AG04449 (cell line): ENCODE data around the gene EPHA6.
"Not testable (repeated sequence)": the region's sequence is repeated elsewhere in the genome, so short reads cannot be mapped to it uniquely, and the experiment has no call there.

ENCODE experiments used
- CTCF ChIA-PET: fragments of 350-600 bp; formaldehyde crosslinking; extraction: SDS; loops from one replicate; lab custom pipeline; 2021; ENCODE audit warnings: antibody characterized with exemption; lab: Yijun Ruan, JAX
- POLR2A ChIA-PET: fragments of 400-600, 350-600 bp; formaldehyde crosslinking; extraction: SDS; loops from one replicate; lab custom pipeline; 2020; ENCODE audit warnings: antibody characterized with exemption, inconsistent platforms; lab: Yijun Ruan, JAX
- DNase-seq: peaks from one replicate; pipeline ENCODE4 v3.0.0-alpha.2; 2010; ENCODE audit warnings: low read depth, low spot score
- H3K4me3 ChIP-seq: 2 replicates; pipeline ENCODE4 v1.5.1; 2011; ENCODE audit warnings: low read depth, mild to moderate bottlenecking, control low read depth, low read length
- TF ChIP-seq, protein P1 (sequence below): IDR thresholded peaks from one replicate; pipeline ENCODE4 v1.5.1; 2011; ENCODE audit warnings: mild to moderate bottlenecking, moderate library complexity, low read length, control low read depth, inconsistent platforms; ENCODE audit not compliant: insufficient read depth; ENCODE audit errors: missing control alignments

The EPHA6 gene

DNA sequence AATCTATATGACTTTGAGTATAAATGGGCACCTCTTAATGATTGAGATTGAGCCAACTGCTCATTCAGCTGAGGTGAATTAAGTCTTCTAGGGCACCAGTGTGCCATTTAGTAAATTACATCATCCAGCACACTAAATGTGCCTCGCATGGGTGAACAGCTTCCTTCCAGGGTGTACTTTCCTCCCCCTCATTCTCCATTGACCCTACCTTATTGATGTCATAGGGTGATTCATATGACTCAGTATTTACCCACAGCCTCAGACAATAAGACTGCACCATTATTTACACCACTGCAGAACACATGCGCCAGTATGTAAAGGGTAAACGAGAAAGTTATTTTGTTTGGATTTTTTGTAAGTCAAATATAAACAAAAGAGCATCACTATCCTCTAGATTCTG lies 765.0 kb downstream of the EPHA6 start:
- TF ChIP-seq, protein P1, sequence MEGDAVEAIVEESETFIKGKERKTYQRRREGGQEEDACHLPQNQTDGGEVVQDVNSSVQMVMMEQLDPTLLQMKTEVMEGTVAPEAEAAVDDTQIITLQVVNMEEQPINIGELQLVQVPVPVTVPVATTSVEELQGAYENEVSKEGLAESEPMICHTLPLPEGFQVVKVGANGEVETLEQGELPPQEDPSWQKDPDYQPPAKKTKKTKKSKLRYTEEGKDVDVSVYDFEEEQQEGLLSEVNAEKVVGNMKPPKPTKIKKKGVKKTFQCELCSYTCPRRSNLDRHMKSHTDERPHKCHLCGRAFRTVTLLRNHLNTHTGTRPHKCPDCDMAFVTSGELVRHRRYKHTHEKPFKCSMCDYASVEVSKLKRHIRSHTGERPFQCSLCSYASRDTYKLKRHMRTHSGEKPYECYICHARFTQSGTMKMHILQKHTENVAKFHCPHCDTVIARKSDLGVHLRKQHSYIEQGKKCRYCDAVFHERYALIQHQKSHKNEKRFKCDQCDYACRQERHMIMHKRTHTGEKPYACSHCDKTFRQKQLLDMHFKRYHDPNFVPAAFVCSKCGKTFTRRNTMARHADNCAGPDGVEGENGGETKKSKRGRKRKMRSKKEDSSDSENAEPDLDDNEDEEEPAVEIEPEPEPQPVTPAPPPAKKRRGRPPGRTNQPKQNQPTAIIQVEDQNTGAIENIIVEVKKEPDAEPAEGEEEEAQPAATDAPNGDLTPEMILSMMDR, result no peak
- no peak overlapping the region for H3K4me3 ChIP-seq
- no peak for DNase-seq
- ChIA-PET CTCF (no interaction called here), POLR2A (no interaction called here)

DNA sequence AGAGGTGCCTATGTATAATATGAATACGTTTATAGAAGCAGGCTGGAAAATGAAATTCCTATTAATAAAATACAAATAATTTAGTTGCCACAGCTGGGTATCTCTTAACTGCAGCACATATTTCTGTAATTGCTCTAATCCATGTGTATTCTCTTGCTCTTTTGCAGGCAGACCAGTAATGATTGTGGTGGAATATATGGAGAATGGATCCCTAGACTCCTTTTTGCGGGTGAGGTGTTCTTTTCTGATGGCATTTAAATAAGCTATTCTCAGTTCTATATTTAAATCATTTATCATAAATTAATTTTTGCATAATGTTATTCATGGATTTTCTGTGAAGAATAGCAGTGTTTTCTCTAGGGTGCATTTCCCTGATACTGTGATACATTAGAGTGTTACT lies 796.2 kb downstream of the EPHA6 start:
- H3K4me3 ChIP-seq, result no peak overlapping the region
- DNase-seq, result no peak
- TF ChIP-seq, protein P1, result no peak
- ChIA-PET POLR2A (no interaction called here), CTCF (no interaction called here)

DNA sequence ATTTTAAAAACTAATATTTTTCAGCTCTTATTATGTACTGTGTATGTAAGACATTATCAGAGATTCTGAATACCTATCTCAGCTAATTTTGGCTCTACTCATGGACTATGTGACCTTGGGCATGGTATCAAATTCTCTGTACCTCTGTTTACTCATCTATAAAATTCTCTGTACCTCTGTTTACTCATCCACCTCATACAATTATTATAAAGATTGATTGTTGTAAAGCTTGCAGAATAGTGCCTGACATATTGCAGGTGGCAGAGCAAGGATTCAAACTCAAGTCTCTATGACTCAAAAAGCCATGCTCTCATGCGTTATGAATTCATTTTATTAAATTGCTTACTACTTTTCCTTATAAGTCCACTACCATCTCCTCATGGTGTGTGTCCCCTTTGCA lies 798.2 kb downstream of the EPHA6 start:
- POLR2A ChIA-PET, result no interaction called here
- DNase-seq, result no peak
- TF ChIP-seq, protein P1, result no peak
- CTCF ChIA-PET, result no interaction called here
- H3K4me3 ChIP-seq, result no peak overlapping the region

DNA sequence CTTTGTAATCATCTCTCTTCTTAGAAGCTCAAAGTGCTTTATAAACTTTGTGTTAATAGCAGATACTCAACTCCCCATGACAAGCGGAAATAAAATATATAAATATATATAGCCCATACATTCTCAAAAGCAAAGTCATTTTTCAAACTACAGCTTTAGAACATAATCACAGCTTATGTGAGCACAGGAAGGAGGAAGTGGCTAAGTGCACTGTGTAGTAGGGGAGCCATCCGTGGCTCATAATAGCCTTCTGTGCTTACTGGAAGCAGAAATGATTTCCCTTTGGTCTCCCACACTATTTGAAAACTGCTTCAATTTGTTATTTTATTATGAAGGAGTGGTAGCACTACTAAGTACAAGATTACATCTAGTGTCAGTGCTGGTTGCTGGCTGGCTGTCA lies 798.7 kb downstream of the EPHA6 start:
- POLR2A ChIA-PET, result no interaction called here

GRCh38 chr3:97620514-97620913 lies 806.1 kb downstream of the EPHA6 start:
- POLR2A ChIA-PET, CTCF ChIA-PET, H3K4me3 ChIP-seq: not testable (repeated sequence)

More for the DNA sequence above, 798.7 kb downstream of the EPHA6 start:
- CTCF ChIA-PET, result no interaction called here
- H3K4me3 ChIP-seq, result no peak overlapping the region
- TF ChIP-seq, protein P1, result no peak
- no peak for DNase-seq

DNA sequence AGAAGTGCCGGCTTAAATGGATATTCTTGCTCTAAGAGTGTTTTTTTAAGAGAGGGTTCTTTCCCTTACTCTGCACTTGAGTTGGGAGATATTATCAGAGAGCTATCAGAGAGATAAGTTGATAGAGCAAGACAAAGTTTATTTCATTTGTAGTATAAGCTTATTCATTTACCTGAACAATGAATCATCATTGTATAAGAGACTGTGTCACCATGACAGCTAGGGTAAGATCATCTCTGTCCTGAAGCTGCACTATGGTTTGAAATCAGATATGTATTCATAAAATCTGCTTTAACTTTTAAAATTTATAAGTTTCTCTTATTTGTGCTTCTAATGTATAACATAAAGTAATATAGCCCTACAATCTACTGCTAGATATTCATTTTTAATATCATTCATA lies 822.1 kb downstream of the EPHA6 start:
- no peak overlapping the region for H3K4me3 ChIP-seq
- CTCF ChIA-PET, result no interaction called here
- TF ChIP-seq, protein P1, result no peak
- POLR2A ChIA-PET, result no interaction called here
- DNase-seq, result no peak

More at GRCh38 chr3:97620514-97620913, 806.1 kb downstream of the EPHA6 start:
- DNase-seq, result not testable (repeated sequence)

DNA sequence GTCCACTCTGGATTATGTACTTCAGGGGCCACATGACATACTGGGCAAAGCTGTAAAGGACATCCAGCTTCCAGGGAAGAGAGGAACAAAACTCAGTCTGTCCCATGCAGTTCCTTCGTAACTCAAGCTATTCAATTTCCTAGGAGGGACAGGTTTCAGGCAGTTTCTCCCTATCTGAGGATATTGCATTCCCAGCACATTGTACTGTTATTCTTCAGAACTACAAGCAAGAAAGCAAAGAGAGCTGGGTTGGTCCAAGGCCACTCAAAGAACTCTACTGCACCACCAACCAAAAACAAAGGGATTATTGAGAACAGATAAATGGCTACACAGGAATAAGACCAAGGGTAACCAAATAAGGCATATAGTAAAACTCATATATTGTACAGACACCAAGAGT lies 832.5 kb downstream of the EPHA6 start:
- POLR2A ChIA-PET, result no interaction called here
- CTCF ChIA-PET, result no interaction called here
- no peak overlapping the region for H3K4me3 ChIP-seq
- TF ChIP-seq, protein P1, result no peak
- DNase-seq, result no peak
